HFF-Myc (cell line): ENCODE measurements around the gene TMSB4X.
"Not testable (repeated sequence)": the region's sequence is repeated elsewhere in the genome, so short reads cannot be mapped to it uniquely, and the experiment has no call there.

ENCODE experiments used
- DNase-seq: peaks from one replicate; pipeline ENCODE4 v3.0.0-alpha.2; 2011; ENCODE audit warnings: low read depth; ENCODE audit errors: extremely low read depth
- H3K4me3 ChIP-seq: replicated peaks from 2 replicates; pipeline ENCODE4 v1.5.1; 2011; ENCODE audit warnings: low read depth, mild to moderate bottlenecking, control low read depth, low read length
- CTCF ChIP-seq: IDR thresholded peaks from 2 replicates; pipeline ENCODE4 v1.5.1; 2012; ENCODE audit warnings: mild to moderate bottlenecking, low read depth, low read length, control low read depth; ENCODE audit errors: missing control alignments

Gene TMSB4X

DNA sequence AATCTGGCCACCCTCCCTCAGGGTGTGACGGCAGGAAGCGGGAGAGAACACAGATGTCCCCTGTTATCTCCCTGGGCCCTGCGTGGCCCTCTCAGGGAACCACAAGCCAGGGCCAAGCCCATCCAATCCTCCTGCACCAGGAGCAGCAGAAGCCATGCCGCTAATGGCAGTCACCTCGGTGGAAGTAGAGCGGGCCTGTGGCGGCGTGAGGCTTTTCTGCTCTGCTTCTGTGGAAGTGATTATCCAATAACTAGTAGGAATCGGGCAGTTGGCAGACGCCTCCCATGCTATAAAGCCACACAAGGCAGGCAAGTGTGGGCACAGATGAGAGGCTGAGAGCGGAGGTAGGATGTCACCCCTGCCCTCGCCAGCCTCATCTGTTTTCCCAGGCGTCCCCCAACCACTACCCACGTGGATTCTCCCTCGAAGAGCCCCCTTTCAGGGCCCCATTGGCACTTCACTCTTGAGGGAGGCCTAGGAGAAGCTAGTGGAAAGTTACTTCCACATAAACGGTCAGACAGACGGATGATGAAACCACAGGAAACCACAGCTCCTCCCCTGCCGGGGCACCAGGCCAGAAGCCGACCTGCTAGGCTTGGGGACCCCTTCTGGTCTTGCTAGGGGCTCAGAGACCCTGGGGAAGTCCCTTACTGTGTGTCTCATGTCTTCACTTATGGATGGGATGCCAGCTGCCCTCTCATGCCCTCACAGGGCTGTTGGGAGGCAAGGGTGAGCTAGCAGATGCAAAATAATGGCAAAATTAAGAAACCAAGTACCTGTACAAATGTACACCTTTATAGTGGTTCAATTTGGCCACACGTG, 18.8 kb upstream of the TMSB4X start:
- no peak overlapping the region for H3K4me3 ChIP-seq
- TF ChIP-seq CTCF: no peak
- DNase-seq: no peak

- H3K4me3 ChIP-seq: no peak overlapping the region
- DNase-seq: no peak
- no peak for TF ChIP-seq CTCF
These were observed 18.0 kb upstream of the TMSB4X start for GRCh38 chrX:12956704-12957534.

DNA sequence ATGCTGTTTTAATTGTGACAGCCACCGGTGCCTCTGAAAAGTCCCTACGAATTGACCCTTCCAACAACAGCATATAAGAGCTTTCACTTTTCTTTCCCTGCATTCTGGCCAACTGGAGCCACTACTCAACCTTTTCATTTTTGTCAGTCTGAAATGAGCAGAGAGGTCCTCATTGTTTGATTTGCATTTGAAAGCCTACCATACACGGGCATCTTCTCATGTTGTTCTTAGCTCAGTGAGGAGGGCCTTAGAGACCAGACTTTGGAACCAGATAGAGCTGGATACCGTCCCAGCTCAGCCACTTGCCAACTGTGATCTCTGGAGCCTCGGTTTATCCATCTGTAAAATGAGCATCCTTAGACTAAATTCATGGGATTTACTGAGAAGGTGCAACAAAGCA, 16.9 kb upstream of the TMSB4X start:
- DNase-seq: no peak
- no peak overlapping the region for H3K4me3 ChIP-seq
- no peak for TF ChIP-seq CTCF

DNA sequence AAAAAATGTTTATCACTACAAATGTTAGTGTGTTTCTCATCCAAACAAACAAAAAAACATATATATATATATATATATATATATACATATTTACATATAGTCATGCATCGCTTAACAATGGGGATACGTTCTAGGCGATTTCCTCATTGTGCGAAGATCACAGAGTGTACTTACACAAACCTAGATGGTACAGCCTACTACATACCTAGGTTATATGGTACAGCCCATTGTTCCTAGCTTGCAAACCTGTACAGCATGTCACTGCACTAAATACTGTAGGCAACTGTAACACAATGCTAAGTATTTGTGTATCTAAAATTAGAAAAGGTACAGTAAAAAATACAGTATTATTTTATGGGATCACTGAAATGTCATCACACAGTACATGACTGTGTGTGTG, 16.4 kb upstream of the TMSB4X start:
- no peak for DNase-seq
- no peak for TF ChIP-seq CTCF
- H3K4me3 ChIP-seq: no peak overlapping the region

- TF ChIP-seq CTCF: no peak
- DNase-seq: no peak
- H3K4me3 ChIP-seq: no peak overlapping the region
These were observed 13.7 kb upstream of the TMSB4X start for GRCh38 chrX:12961196-12961718.

DNA sequence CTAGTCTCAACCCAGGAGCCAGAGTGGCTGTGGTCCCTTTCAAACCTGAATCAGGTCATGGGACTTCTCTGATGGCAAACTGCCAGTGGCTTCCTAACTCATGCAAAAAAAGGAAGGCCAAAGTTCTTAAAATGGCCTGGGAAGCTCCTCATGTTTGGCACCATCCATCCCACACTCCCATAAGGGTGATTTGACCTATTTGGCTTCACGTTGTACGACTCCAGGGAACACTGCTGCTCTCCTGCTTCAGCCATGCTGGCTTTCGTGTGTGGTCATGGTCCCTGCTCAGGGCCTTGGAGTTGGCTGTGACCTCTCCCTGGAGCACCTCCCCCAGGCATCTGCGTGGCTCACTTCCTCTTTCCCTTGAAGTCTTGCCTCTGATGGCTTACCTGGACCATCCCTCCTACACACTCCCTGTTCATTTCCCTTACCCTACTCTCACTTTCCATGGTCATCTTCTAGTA, 12.8 kb upstream of the TMSB4X start:
- DNase-seq: no peak

GRCh38 chrX:12963210-12963850, 11.6 kb upstream of the TMSB4X start:
- not testable (repeated sequence) for DNase-seq

More for the DNA sequence above, 12.8 kb upstream of the TMSB4X start:
- H3K4me3 ChIP-seq: no peak overlapping the region
- no peak for TF ChIP-seq CTCF

More at GRCh38 chrX:12963210-12963850, 11.6 kb upstream of the TMSB4X start:
- not testable (repeated sequence) for H3K4me3 ChIP-seq
